Activated CD8-positive, alpha-beta T cell treated with anti-CD3 and anti-CD28 coated beads for 36 hours (primary cell): ENCODE results near the gene SLC22A17. TPM values are rescaled to one million over a fixed set of nuclear protein-coding genes. Genes with fewer than 3 reads are reported as not detected.

ENCODE experiments used
- ATAC-seq: fragments of 200-7000 bp; cut with Tn5 transposase; one replicate; pipeline ENCODE4 v1.10.0; 2021; ENCODE audit warnings: mild to moderate bottlenecking, moderate library complexity
- CTCF ChIA-PET: fragments of 350-600 bp; sonication (Branson Sonifier 250); formaldehyde crosslinking; loops from one replicate; lab custom pipeline; 2021; ENCODE audit warnings: antibody characterized with exemption; lab: Charles Lee
- POLR2A ChIA-PET: fragments of 350-600 bp; sonication (Branson Sonifier 250); formaldehyde crosslinking; loops from one replicate; lab custom pipeline; 2021; ENCODE audit warnings: antibody characterized with exemption; lab: Charles Lee
- DNase-seq: peaks from one replicate; pipeline ENCODE4 v3.0.0-alpha.2; 2020
- H3K27ac Mint-ChIP-seq: one replicate; pipeline ENCODE4 v1.8.0; 2021; ENCODE audit warnings: mild to moderate bottlenecking, mixed read lengths
- H3K27me3 Mint-ChIP-seq: one replicate; pipeline ENCODE4 v1.8.0; 2021; ENCODE audit warnings: mixed read lengths
- H3K36me3 Mint-ChIP-seq: one replicate; pipeline ENCODE4 v1.8.0; 2021; ENCODE audit warnings: low read depth, mixed read lengths
- H3K4me1 Mint-ChIP-seq: one replicate; pipeline ENCODE4 v1.8.0; 2021; ENCODE audit warnings: low read depth, mixed read lengths
- H3K4me3 Mint-ChIP-seq: one replicate; pipeline ENCODE4 v1.8.0; 2021; ENCODE audit warnings: mild to moderate bottlenecking, moderate library complexity, mixed read lengths
- H3K9me3 Mint-ChIP-seq: one replicate; pipeline ENCODE4 v1.8.0; 2021; ENCODE audit warnings: mixed read lengths
- CTCF ChIP-seq: fragments of 200-600 bp; IDR thresholded peaks from one replicate; pipeline ENCODE4 v1.8.0; 2022; ENCODE audit warnings: antibody characterized with exemption, mild to moderate bottlenecking
- intact Hi-C: fragments of 100-400 bp; cut with micrococcal nuclease; formaldehyde crosslinking; loops from one replicate; pipeline ENCODE4 v1.10.0; 2022
- total RNA-seq, 2 experiments: library from RNA; stranded (reverse); gene quantifications; one replicate each; pipeline ENCODE4 v1.2.3, GENCODE V29; 2021

SLC22A17 gene
- total RNA-seq, 2 experiments from 2014 or later, result 2.3 TPM

- DNase-seq, result no peak
- peaks cover 19% of the 10 kb centered on the region for H3K27me3 Mint-ChIP-seq
These were observed 7.2 kb upstream of the SLC22A17 start for GRCh38 chr14:23359722-23360447.

GRCh38 chr14:23359167-23359626 lies 6.5 kb upstream of the SLC22A17 start:
- CTCF ChIA-PET, result interaction anchor here (1.0 to 1.5 kb wide), 2 partner anchors 21 to 32 kb away, joined by 3 read pairs; no protein-coding TSS in a partner anchor
- no peaks in the 10 kb centered on the region for H3K4me1 Mint-ChIP-seq
- no peak for ATAC-seq
- no peaks in the 10 kb centered on the region for H3K36me3 Mint-ChIP-seq
- H3K9me3 Mint-ChIP-seq, result no peaks in the 10 kb centered on the region
- intact Hi-C loops, result no loop called here
- H3K4me3 Mint-ChIP-seq, result no peak overlapping the region
- no peak for TF ChIP-seq CTCF
- no peak overlapping the region for H3K27ac Mint-ChIP-seq
- POLR2A ChIA-PET, result interaction anchor here (1.3 kb wide), 1 partner anchor 177 kb away, joined by 4 read pairs; no protein-coding TSS in a partner anchor
- H3K27me3 Mint-ChIP-seq, result peaks cover 16% of the 10 kb centered on the region
- DNase-seq, result no peak

More at GRCh38 chr14:23359722-23360447, 7.2 kb upstream of the SLC22A17 start:
- CTCF ChIA-PET, result interaction anchor here (0.9 to 1.5 kb wide), 4 partner anchors 10 to 33 kb away, joined by 3 read pairs; no protein-coding TSS in a partner anchor
- H3K36me3 Mint-ChIP-seq, result no peaks in the 10 kb centered on the region
- H3K9me3 Mint-ChIP-seq, result no peaks in the 10 kb centered on the region
- no peak overlapping the region for H3K4me3 Mint-ChIP-seq
- POLR2A ChIA-PET, result interaction anchor here (0.8 to 1.3 kb wide), 2 partner anchors 11 to 178 kb away, joined by 3 to 4 read pairs; no protein-coding TSS in a partner anchor
- intact Hi-C loops, result no loop called here
- TF ChIP-seq CTCF, result no peak
- no peak for ATAC-seq
- H3K27ac Mint-ChIP-seq, result no peak overlapping the region
- no peaks in the 10 kb centered on the region for H3K4me1 Mint-ChIP-seq

- POLR2A ChIA-PET, result no interaction called here
These were observed 6.0 kb upstream of the SLC22A17 start for GRCh38 chr14:23358553-23359166.

GRCh38 chr14:23358042-23358441 lies 5.4 kb upstream of the SLC22A17 start:
- DNase-seq, result no peak
- intact Hi-C loops, result no loop called here
- ATAC-seq, result no peak
- no peak overlapping the region for H3K27ac Mint-ChIP-seq
- H3K36me3 Mint-ChIP-seq, result no peaks in the 10 kb centered on the region
- H3K4me3 Mint-ChIP-seq, result no peak overlapping the region
- H3K9me3 Mint-ChIP-seq, result no peaks in the 10 kb centered on the region
- CTCF ChIA-PET, result interaction anchor here (1.4 to 2.0 kb wide), 3 partner anchors 12 to 22 kb away, joined by 3 to 6 read pairs (median 4); no protein-coding TSS in a partner anchor
- TF ChIP-seq CTCF, result no peak
- H3K27me3 Mint-ChIP-seq, result peaks cover 21% of the 10 kb centered on the region
- H3K4me1 Mint-ChIP-seq, result peaks cover under 1% of the 10 kb centered on the region
- POLR2A ChIA-PET, result no interaction called here

More at GRCh38 chr14:23358553-23359166, 6.0 kb upstream of the SLC22A17 start:
- no peaks in the 10 kb centered on the region for H3K4me1 Mint-ChIP-seq
- no peak for TF ChIP-seq CTCF
- DNase-seq (no peak), ATAC-seq (no peak)
- peaks cover 17% of the 10 kb centered on the region for H3K27me3 Mint-ChIP-seq
- no peaks in the 10 kb centered on the region for H3K36me3 Mint-ChIP-seq
- CTCF ChIA-PET, result interaction anchor here (1.4 to 2.0 kb wide), 4 partner anchors 13 to 32 kb away, joined by 3 to 6 read pairs (median 4); no protein-coding TSS in a partner anchor
- intact Hi-C loops, result no loop called here
- H3K9me3 Mint-ChIP-seq, result no peaks in the 10 kb centered on the region
- no peak overlapping the region for H3K27ac Mint-ChIP-seq
- no peak overlapping the region for H3K4me3 Mint-ChIP-seq
